ENCODE results near the gene USP47. TPM values are rescaled to one million over a fixed set of nuclear protein-coding genes. Genes with fewer than 3 reads are reported as not detected.
A peak's percentile ranks its signal among the peaks of the same experiment; 100 is the strongest.

The USP47 gene
- total RNA-seq, 1 donor from 2014 or later = 71.7 TPM

DNA sequence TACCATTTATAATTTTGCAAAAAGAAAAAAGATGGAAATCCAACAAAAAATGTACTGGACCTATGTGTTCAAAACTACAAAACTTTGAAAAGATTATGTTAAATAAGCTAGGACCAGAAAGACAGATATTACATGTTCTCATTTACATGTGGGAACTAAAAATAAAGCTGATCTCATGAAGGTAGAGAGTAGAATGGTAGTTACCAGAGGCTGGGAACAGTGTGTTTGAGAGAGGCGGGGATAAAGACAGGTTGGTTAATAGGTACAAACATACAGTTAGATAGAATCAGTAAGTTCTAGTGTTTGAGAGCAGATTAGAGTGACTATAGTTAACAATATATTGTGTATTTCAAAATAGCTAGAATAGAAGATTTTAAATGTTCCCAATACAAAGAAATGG, 71.6 kb downstream of the USP47 start:
- Histone ChIP-seq H3K79me2 (ENCODE audit: low read depth) (no peaks in the 10 kb centered on the region), H3K9ac (no peak overlapping the region), H3K4me3 (no peak overlapping the region), H3K27ac (no peak overlapping the region), H3F3A (ENCODE audit: low read depth) (peaks cover 7% of the 10 kb centered on the region), H2AFZ (replicated peaks) (no peak overlapping the region), H3K36me3 (peaks cover 4% of the 10 kb centered on the region), H3K27me3 (no peaks in the 10 kb centered on the region), H3K4me2 (no peak overlapping the region), H4K20me1 (ENCODE audit: low read depth) (no peaks in the 10 kb centered on the region), H3K9me3 (ENCODE audit: low read depth) (no peaks in the 10 kb centered on the region), H3K4me1 (peaks cover 8% of the 10 kb centered on the region)
- Mint-ChIP-seq H3K27ac (no peak overlapping the region), H3K27me3 (ENCODE audit: insufficient read depth, low read depth) (no peaks in the 10 kb centered on the region), H3K9me3 (no peaks in the 10 kb centered on the region), H3K4me3 (no peak overlapping the region), H3K36me3 (peaks cover 17% of the 10 kb centered on the region), H3K4me1 (peaks cover 12% of the 10 kb centered on the region)
- TF ChIP-seq EZH2 (IDR thresholded peaks at IDR 0.05) (no peak), EZH2phosphoT487 (IDR thresholded peaks at IDR 0.05) (no peak)
- TF ChIP-seq, protein P1, sequence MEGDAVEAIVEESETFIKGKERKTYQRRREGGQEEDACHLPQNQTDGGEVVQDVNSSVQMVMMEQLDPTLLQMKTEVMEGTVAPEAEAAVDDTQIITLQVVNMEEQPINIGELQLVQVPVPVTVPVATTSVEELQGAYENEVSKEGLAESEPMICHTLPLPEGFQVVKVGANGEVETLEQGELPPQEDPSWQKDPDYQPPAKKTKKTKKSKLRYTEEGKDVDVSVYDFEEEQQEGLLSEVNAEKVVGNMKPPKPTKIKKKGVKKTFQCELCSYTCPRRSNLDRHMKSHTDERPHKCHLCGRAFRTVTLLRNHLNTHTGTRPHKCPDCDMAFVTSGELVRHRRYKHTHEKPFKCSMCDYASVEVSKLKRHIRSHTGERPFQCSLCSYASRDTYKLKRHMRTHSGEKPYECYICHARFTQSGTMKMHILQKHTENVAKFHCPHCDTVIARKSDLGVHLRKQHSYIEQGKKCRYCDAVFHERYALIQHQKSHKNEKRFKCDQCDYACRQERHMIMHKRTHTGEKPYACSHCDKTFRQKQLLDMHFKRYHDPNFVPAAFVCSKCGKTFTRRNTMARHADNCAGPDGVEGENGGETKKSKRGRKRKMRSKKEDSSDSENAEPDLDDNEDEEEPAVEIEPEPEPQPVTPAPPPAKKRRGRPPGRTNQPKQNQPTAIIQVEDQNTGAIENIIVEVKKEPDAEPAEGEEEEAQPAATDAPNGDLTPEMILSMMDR (IDR thresholded peaks at IDR 0.05) = no peak
- no peak for DNase-seq (ENCODE audit: low spot score)

DNA sequence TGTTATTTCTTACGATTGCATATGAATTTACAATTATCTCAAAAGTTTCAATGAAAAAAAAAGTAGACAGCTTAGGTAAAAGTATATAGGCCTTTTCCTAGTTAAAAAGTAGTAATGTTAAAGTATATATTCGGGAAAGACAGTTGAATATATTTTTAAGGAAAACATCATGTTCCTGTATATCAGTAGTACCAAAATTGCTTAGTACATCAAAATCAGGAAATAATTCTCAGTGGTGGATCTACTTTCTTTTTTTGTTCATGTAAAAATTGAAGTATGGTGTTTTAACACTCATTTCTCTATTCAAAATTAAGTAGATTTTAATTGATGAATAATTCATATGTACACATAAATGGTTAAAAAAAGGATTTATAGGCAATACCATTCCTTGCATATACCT, 73.9 kb downstream of the USP47 start:
- Mint-ChIP-seq H3K4me3 (no peak overlapping the region), H3K27ac (no peak overlapping the region), H3K27me3 (ENCODE audit: insufficient read depth, low read depth) (no peaks in the 10 kb centered on the region), H3K9me3 (no peaks in the 10 kb centered on the region), H3K36me3 (peaks cover 20% of the 10 kb centered on the region), H3K4me1 (peaks cover 12% of the 10 kb centered on the region)
- no peaks in the 10 kb centered on the region for H3K27me3 ChIP-seq
- no peak overlapping the region for H3K27ac ChIP-seq
- no peak for TF ChIP-seq EZH2phosphoT487 (IDR thresholded peaks at IDR 0.05)
- TF ChIP-seq, protein P1 (IDR thresholded peaks at IDR 0.05) = no peak
- TF ChIP-seq EZH2 (IDR thresholded peaks at IDR 0.05) = no peak
- no peak for DNase-seq (ENCODE audit: low spot score)
- peaks cover 4% of the 10 kb centered on the region for H3K36me3 ChIP-seq
- H2AFZ ChIP-seq (replicated peaks) = no peak overlapping the region
- no peak overlapping the region for H3K9ac ChIP-seq
- no peaks in the 10 kb centered on the region for H3K79me2 ChIP-seq (ENCODE audit: low read depth)
- no peak overlapping the region for H3K4me3 ChIP-seq
- peaks cover 8% of the 10 kb centered on the region for H3K4me1 ChIP-seq
- no peaks in the 10 kb centered on the region for H3K9me3 ChIP-seq (ENCODE audit: low read depth)
- no peak overlapping the region for H3K4me2 ChIP-seq
- no peaks in the 10 kb centered on the region for H4K20me1 ChIP-seq (ENCODE audit: low read depth)
- H3F3A ChIP-seq (ENCODE audit: low read depth) = peaks cover 7% of the 10 kb centered on the region

DNA sequence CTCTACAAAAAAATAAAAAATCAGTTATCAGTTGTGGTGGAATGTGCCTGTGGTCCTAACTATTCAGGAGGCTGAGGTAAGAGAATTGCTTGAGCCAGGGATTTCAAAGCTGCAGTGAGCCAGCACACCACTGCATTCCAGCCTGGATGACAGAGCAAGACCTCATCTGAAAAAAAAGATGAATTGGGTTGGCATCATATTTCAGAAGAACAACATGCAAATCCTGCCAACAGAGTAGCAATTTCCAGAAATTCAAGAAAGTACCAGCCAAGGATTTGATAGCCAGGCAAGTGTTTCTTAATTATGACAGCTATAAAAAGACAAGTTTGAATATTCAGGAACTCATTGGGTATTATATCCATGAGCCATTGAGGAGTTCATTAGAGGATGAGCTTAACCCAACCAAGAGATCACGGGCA, 75.2 kb downstream of the USP47 start:
- peaks cover 12% of the 10 kb centered on the region for H3K4me1 Mint-ChIP-seq
- no peak overlapping the region for H3K4me2 ChIP-seq
- H3K9ac ChIP-seq = no peak overlapping the region
- no peaks in the 10 kb centered on the region for H3K9me3 Mint-ChIP-seq
- no peaks in the 10 kb centered on the region for H4K20me1 ChIP-seq (ENCODE audit: low read depth)
- no peak overlapping the region for H2AFZ ChIP-seq (replicated peaks)
- peaks cover 7% of the 10 kb centered on the region for H3F3A ChIP-seq (ENCODE audit: low read depth)
- H3K4me3 Mint-ChIP-seq = no peak overlapping the region
- no peaks in the 10 kb centered on the region for H3K79me2 ChIP-seq (ENCODE audit: low read depth)
- no peak overlapping the region for H3K27ac Mint-ChIP-seq
- no peaks in the 10 kb centered on the region for H3K9me3 ChIP-seq (ENCODE audit: low read depth)
- peaks cover 20% of the 10 kb centered on the region for H3K36me3 Mint-ChIP-seq
- TF ChIP-seq, protein P1 (IDR thresholded peaks at IDR 0.05) = no peak
- no peak for TF ChIP-seq EZH2phosphoT487 (IDR thresholded peaks at IDR 0.05)
- TF ChIP-seq EZH2 (IDR thresholded peaks at IDR 0.05) = no peak
- DNase-seq (ENCODE audit: low spot score) = peak; percentile 4
- peaks cover 8% of the 10 kb centered on the region for H3K4me1 ChIP-seq
- H3K27me3 ChIP-seq = no peaks in the 10 kb centered on the region
- H3K4me3 ChIP-seq = no peak overlapping the region
- H3K27me3 Mint-ChIP-seq (ENCODE audit: insufficient read depth, low read depth) = no peaks in the 10 kb centered on the region
- H3K27ac ChIP-seq = no peak overlapping the region
- peaks cover 7% of the 10 kb centered on the region for H3K36me3 ChIP-seq

Data from neural progenitor cell (in vitro differentiated cells).